Ascending aorta (tissue), 2 donors: Measurements from ENCODE around the gene GPR32. TPM values are rescaled to one million over a fixed set of nuclear protein-coding genes. Genes with fewer than 3 reads are reported as not detected.

Experiments
- DNase-seq, 2 donors: peaks; one replicate each; pipeline ENCODE4 v3.0.0-alpha.2; 2019; ENCODE audit warnings: low spot score in 2 of 2
- H3K27ac ChIP-seq, 2 donors: fragments of 200-600 bp; sonication (generic); one replicate each; pipeline ENCODE4 v1.5.1; 2016 to 2017; ENCODE audit warnings: mild to moderate bottlenecking in 1 of 2
- H3K27me3 ChIP-seq: fragments of 200-600 bp; sonication (generic); one replicate; pipeline ENCODE4 v1.5.1; 2017
- H3K36me3 ChIP-seq, 2 donors: fragments of 200-600 bp; sonication (generic); one replicate each; pipeline ENCODE4 v1.5.1; 2016
- H3K4me1 ChIP-seq, 2 donors: fragments of 200-600 bp; sonication (generic); one replicate each; pipeline ENCODE4 v1.5.1; 2016 to 2017; ENCODE audit warnings: mild to moderate bottlenecking in 1 of 2
- H3K4me3 ChIP-seq, 2 donors: fragments of 200-600 bp; sonication (generic); one replicate each; pipeline ENCODE4 v1.5.1; 2016 to 2017; ENCODE audit warnings: mild to moderate bottlenecking in 1 of 2
- H3K9me3 ChIP-seq, 2 donors: fragments of 200-600 bp; sonication (generic); one replicate each; pipeline ENCODE4 v1.5.1; 2016
- intact Hi-C: fragments of 100-400 bp; cut with DNase I; formaldehyde crosslinking; loops from one replicate; pipeline ENCODE4 v1.15.1; 2023
- total RNA-seq: library from RNA; depleted of rRNA; stranded (reverse); fragments of >200 nt; gene quantifications from one replicate; pipeline ENCODE4 v1.1.0, GENCODE V29; 2016
- TF ChIP-seq, protein P1 (sequence below), 3 experiments: fragments of 200-600 bp in 2 of 3; fragments of 450-650 bp in 1 of 3; sonication (generic) in 2 of 3; IDR thresholded peaks; one replicate each; pipeline ENCODE4 v1.5.1; 2016 to 2019; ENCODE audit warnings: antibody characterized with exemption in 3 of 3, mild to moderate bottlenecking in 1 of 3, moderate library complexity in 1 of 3

Gene GPR32
- total RNA-seq, 1 donor from 2014 or later = not detected

DNA sequence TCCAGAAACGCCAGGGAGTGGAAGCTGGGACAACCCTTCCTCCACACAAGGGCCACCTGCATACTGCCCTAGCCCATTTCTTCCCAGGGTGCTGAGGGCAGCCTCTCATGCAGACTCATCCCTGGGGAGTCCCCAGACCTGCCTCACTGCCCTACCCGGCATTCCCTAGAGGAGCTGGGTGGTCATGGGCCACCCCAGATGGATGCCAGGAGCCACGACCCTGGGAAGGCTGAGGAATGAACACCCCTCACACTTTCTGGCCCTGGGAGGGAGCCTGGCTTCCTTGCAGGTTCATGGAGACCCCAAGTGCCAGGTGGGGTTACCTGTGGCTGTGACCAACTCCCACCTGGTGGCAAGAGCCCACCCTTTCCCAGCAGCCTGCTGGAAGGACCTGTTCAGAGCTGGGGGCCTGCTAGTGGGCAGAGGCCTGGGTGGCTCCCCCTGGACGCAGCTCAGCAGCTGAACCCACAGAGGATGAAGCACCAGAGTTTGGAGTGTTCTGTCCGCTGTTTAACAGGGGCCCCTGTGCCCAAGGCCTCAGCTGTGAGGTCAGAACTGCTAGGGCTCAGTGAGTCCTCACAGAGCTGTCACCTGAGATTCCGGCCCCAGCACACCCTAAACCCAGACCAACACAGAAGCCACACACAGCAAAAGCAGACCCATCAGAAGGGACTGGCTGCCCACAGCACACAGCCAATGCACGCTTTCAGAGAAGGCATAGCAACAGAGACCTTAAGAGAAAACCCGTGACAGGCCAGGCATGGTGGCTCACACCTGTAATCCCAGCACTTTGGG, 26.6 kb downstream of the GPR32 start:
- no peak overlapping the region for H3K4me3 ChIP-seq
- no peaks in the 10 kb centered on the region for H3K27me3 ChIP-seq
- TF ChIP-seq, protein P1, sequence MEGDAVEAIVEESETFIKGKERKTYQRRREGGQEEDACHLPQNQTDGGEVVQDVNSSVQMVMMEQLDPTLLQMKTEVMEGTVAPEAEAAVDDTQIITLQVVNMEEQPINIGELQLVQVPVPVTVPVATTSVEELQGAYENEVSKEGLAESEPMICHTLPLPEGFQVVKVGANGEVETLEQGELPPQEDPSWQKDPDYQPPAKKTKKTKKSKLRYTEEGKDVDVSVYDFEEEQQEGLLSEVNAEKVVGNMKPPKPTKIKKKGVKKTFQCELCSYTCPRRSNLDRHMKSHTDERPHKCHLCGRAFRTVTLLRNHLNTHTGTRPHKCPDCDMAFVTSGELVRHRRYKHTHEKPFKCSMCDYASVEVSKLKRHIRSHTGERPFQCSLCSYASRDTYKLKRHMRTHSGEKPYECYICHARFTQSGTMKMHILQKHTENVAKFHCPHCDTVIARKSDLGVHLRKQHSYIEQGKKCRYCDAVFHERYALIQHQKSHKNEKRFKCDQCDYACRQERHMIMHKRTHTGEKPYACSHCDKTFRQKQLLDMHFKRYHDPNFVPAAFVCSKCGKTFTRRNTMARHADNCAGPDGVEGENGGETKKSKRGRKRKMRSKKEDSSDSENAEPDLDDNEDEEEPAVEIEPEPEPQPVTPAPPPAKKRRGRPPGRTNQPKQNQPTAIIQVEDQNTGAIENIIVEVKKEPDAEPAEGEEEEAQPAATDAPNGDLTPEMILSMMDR (IDR thresholded peaks at IDR 0.05) = no peak
- intact Hi-C loops = no loop called here
- DNase-seq = no peak
- H3K9me3 ChIP-seq = no peaks in the 10 kb centered on the region
- no peak overlapping the region for H3K27ac ChIP-seq
- no peaks in the 10 kb centered on the region for H3K4me1 ChIP-seq
- H3K36me3 ChIP-seq = peaks cover 24 to 31% of the 10 kb centered on the region in 2 donors

DNA sequence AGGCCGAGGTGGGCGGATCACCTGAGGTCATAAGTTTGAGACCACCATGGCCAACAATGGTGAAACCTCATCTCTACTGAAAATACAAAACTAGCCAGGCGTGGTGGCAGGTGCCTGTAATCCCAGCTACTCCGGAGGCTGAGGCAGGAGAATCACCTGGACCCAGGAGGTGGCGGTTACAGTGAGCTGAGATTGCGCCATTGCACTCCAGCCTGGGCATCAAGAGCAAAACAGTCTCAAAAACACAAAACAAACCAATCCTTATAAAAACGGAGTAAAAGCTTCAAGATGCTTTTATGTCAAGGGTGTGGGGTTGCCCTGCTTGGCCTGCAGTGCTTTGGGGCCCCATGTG, 27.1 kb downstream of the GPR32 start:
- intact Hi-C loops = no loop called here
- Histone ChIP-seq H3K4me3 (no peak overlapping the region), H3K4me1 (no peaks in the 10 kb centered on the region), H3K36me3 (peaks cover 24 to 34% of the 10 kb centered on the region in 2 donors), H3K27me3 (no peaks in the 10 kb centered on the region), H3K27ac (no peak overlapping the region), H3K9me3 (no peaks in the 10 kb centered on the region)
- DNase-seq = no peak
- TF ChIP-seq, protein P1 (IDR thresholded peaks at IDR 0.05) = no peak

GRCh38 chr19:50797781-50798658, 27.8 kb downstream of the GPR32 start:
- peaks cover 0 to under 1% of the 10 kb centered on the region in 2 donors for H3K4me1 ChIP-seq
- TF ChIP-seq, protein P1 (IDR thresholded peaks at IDR 0.05) = no peak
- H3K27me3 ChIP-seq = no peaks in the 10 kb centered on the region
- H3K27ac ChIP-seq = no peak overlapping the region
- no peak for DNase-seq
- no peaks in the 10 kb centered on the region for H3K9me3 ChIP-seq
- no peak overlapping the region for H3K4me3 ChIP-seq
- intact Hi-C loops = no loop called here
- peaks cover 24 to 34% of the 10 kb centered on the region in 2 donors for H3K36me3 ChIP-seq

DNA sequence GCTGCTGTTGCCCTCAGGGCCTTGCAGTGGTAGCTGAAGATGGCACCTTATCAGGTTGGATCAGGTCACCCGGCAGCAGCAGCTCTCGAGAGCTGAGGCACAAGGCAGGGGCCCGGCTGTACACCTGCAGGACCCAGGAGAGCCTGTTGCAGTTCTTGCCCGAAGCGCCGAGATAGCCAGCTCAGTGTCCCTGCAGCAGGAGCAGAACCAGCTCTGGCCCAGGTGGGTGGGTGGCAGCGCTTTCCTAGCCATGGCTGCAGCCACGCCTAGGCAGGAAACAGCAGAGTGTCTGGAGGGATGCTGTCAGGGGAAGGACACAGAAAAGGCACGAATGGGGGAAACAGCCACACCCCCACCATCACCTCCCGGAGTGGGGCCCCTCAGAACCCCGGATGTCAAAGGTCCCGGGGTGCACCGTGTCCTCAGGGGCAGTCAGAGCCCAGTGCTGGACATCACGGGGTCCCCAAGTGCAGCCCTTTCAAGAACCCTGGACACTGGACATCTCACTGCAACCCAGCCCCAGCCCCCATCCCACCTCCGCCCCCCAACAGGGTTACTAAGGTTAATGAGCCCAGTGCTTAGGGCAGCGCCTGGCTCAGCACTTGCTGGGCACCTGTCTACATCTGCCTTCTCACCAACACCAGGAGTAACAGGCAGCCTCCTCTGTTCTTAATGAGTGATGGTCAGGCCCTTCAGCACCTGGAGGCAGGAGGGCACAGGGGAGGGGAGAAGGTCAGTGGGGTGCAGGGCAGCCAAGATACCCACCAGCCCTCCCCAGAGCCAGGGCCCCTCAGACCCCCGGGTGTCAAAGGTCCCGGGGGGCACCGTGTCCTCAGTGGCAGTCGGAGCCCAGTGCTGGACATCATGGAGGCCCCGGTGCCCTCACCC, 28.6 kb downstream of the GPR32 start:
- intact Hi-C loops = no loop called here
- H3K4me3 ChIP-seq = no peak overlapping the region
- TF ChIP-seq, protein P1 (IDR thresholded peaks at IDR 0.05) = no peak
- H3K9me3 ChIP-seq = no peaks in the 10 kb centered on the region
- peaks cover 24 to 34% of the 10 kb centered on the region in 2 donors for H3K36me3 ChIP-seq
- H3K27me3 ChIP-seq = no peaks in the 10 kb centered on the region
- H3K4me1 ChIP-seq = peaks cover 0 to 10% of the 10 kb centered on the region in 2 donors
- H3K27ac ChIP-seq = no peak overlapping the region
- DNase-seq = no peak

- intact Hi-C loops = no loop called here
- H3K9me3 ChIP-seq = no peaks in the 10 kb centered on the region
- no peak overlapping the region for H3K27ac ChIP-seq
- no peaks in the 10 kb centered on the region for H3K27me3 ChIP-seq
- H3K4me3 ChIP-seq = no peak overlapping the region
- TF ChIP-seq, protein P1 (IDR thresholded peaks at IDR 0.05) = no peak
- H3K4me1 ChIP-seq = peaks cover 0 to 13% of the 10 kb centered on the region in 2 donors
- DNase-seq = no peak
- H3K36me3 ChIP-seq = peaks cover 24 to 34% of the 10 kb centered on the region in 2 donors
Measured at GRCh38 chr19:50799547-50799851, 29.2 kb downstream of the GPR32 start.
